K562 (cell line): ENCODE measurements around the gene ZNF8. TPM values are rescaled to one million over a fixed set of nuclear protein-coding genes. Genes with fewer than 3 reads are reported as not detected.
A peak's percentile ranks its signal among the peaks of the same experiment; 100 is the strongest.

Experiments
- ATAC-seq: fragments of 200-7000 bp; cut with Tn5 transposase; 3 replicates; pipeline ENCODE4 v1.9.1; 2020; ENCODE audit warnings: moderate library complexity
- BruUV-seq: library from RNA; stranded (reverse); fragments of 400-500 nt; replicated peaks from 2 replicates; lab custom pipeline; 2021; lab: Mats Ljungman, UMichigan
- CTCF ChIA-PET: fragments of 300-600 bp; formaldehyde crosslinking; extraction: SDS; loops from one replicate; lab custom pipeline; 2021; ENCODE audit warnings: low intra/inter-chr PET ratio; lab: Yijun Ruan, JAX
- POLR2A ChIA-PET: fragments of 300-600, 350-650 bp; sonication (Branson Sonifier 250); formaldehyde crosslinking; extraction: SDS; loops from one replicate; lab custom pipeline; 2021; ENCODE audit warnings: antibody characterized with exemption, inconsistent platforms; lab: Yijun Ruan, JAX
- DNase-seq, 4 experiments: peaks; one replicate each; pipeline versions ENCODE4 v3.0.0 to v3.0.0-alpha.2; 2011 to 2018; ENCODE audit warnings: low spot score in 3 of 4, mixed read lengths in 3 of 4; ENCODE audit errors: extremely low read depth in 1 of 4
- FAIRE-seq: peaks from 2 replicates; lab custom pipeline; 2011; peaks lifted over from hg19 to GRCh38; lab: Jason Lieb, UNC
- H2AFZ ChIP-seq: 2 replicates; pipeline ENCODE4 v1.6.0; 2011; ENCODE audit warnings: low read depth, low read length, control low read depth, inconsistent platforms
- H3K27ac ChIP-seq: fragments of 200-600 bp; 3 replicates; pipeline ENCODE4 v1.8.0; 2011; ENCODE audit warnings: low read depth, mild to moderate bottlenecking, control low read depth, inconsistent platforms, low read length, moderate library complexity, mixed read lengths; ENCODE audit errors: extremely low read depth
- H3K27me3 ChIP-seq, 2 experiments: fragments of 300-600 bp in 1 of 2; 2 replicates in 1 of 2; 3 replicates in 1 of 2; pipeline versions ENCODE4 v1.6.0 to v1.8.0; 2011; ENCODE audit warnings: inconsistent platforms in 2 of 2, low read length in 2 of 2, mild to moderate bottlenecking in 1 of 2, mixed read lengths in 1 of 2, moderate library complexity in 1 of 2; ENCODE audit not compliant: control insufficient read depth in 2 of 2, insufficient read depth in 2 of 2
- H3K36me3 ChIP-seq: fragments of 300-600 bp; 3 replicates; pipeline ENCODE4 v1.8.0; 2011; ENCODE audit warnings: mild to moderate bottlenecking, low read length, inconsistent platforms; ENCODE audit not compliant: control insufficient read depth, insufficient read depth
- H3K4me1 ChIP-seq, 2 experiments: fragments of 200-600 bp in 1 of 2; replicated peaks in 1 of 2; 2 replicates in 1 of 2; 3 replicates in 1 of 2; pipeline versions ENCODE4 v1.5.1 to v1.8.0; 2011; ENCODE audit warnings: inconsistent platforms in 2 of 2, low read length in 2 of 2, mild to moderate bottlenecking in 1 of 2, mixed read lengths in 1 of 2, moderate library complexity in 1 of 2; ENCODE audit not compliant: control insufficient read depth in 2 of 2, insufficient read depth in 2 of 2
- H3K4me2 ChIP-seq: 2 replicates; pipeline ENCODE4 v1.6.1; 2011; ENCODE audit warnings: low read length, control low read depth, inconsistent platforms, mixed read lengths; ENCODE audit not compliant: insufficient read depth
- H3K4me3 ChIP-seq: fragments of 200-600 bp; sonication (generic), shearing (Covaris generic); 2 replicates; pipeline ENCODE4 v1.5.1; 2016; ENCODE audit warnings: control low read depth, inconsistent platforms
- H3K79me2 ChIP-seq: fragments of 200-600 bp; 3 replicates; pipeline ENCODE4 v1.8.0; 2011; ENCODE audit warnings: low read length, inconsistent platforms; ENCODE audit not compliant: control insufficient read depth, insufficient read depth
- H3K9ac ChIP-seq, 2 experiments: 2 replicates each; pipeline versions ENCODE4 v1.6.0 to v1.6.1; 2011; ENCODE audit warnings: low read depth in 2 of 2, low read length in 2 of 2, control low read depth in 1 of 2, inconsistent platforms in 1 of 2, mild to moderate bottlenecking in 1 of 2, mixed read lengths in 1 of 2; ENCODE audit not compliant: insufficient read depth in 1 of 2
- H3K9me1 ChIP-seq: one replicate; pipeline ENCODE4 v1.6.0; 2011; ENCODE audit warnings: inconsistent platforms, mild to moderate bottlenecking, low read length, moderate library complexity; ENCODE audit not compliant: control insufficient read depth, insufficient read depth
- H3K9me3 ChIP-seq: replicated peaks from 2 replicates; pipeline ENCODE4 v1.5.1; 2011; ENCODE audit warnings: low read depth, low read length, inconsistent platforms; ENCODE audit not compliant: control insufficient read depth, insufficient read depth
- H4K20me1 ChIP-seq: replicated peaks from 2 replicates; pipeline ENCODE4 v1.6.1; 2011; ENCODE audit warnings: low read length, inconsistent platforms, mixed read lengths; ENCODE audit not compliant: control insufficient read depth, insufficient read depth
- EGR1 ChIP-seq: fragments of 450-650 bp; conservative IDR thresholded peaks from 2 replicates; pipeline ENCODE4 v1.6.1; 2017; ENCODE audit warnings: mild to moderate bottlenecking
- KLF10 ChIP-seq: fragments of 250-450 bp; sonication (Bioruptor Pico); IDR thresholded peaks from 2 replicates; pipeline ENCODE4 v1.6.1; 2021; ENCODE audit warnings: matching md5 sums
- RAD21 ChIP-seq, 2 experiments: fragments of 250-450 bp in 1 of 2; fragments of 450-650 bp in 1 of 2; sonication (Bioruptor Pico) in 1 of 2; formaldehyde crosslinking in 1 of 2; IDR thresholded peaks in 1 of 2; conservative IDR thresholded peaks in 1 of 2; 2 replicates each; pipeline versions ENCODE4 v1.4.0 to v1.8.0; 2020 to 2022; ENCODE audit warnings: mild to moderate bottlenecking in 2 of 2, moderate library complexity in 1 of 2
- SOX6 ChIP-seq: fragments of 450-650 bp; IDR thresholded peaks from 2 replicates; pipeline ENCODE4 v1.6.1; 2014; ENCODE audit warnings: mild to moderate bottlenecking
- ZNF408 ChIP-seq: fragments of 250-450 bp; sonication (Bioruptor Pico); IDR thresholded peaks from 2 replicates; pipeline ENCODE4 v1.4.0; 2020; ENCODE audit warnings: low read depth, mild to moderate bottlenecking, moderate library complexity
- ZNF41 ChIP-seq: fragments of 250-450 bp; sonication (Bioruptor Pico); conservative IDR thresholded peaks from 2 replicates; pipeline ENCODE4 v1.4.0; 2020; ENCODE audit warnings: mild to moderate bottlenecking
- ZNF561 ChIP-seq: fragments of 450-650 bp; formaldehyde crosslinking; conservative IDR thresholded peaks from 2 replicates; pipeline ENCODE4 v1.4.0; 2020; ENCODE audit warnings: mild to moderate bottlenecking, moderate library complexity
- WGBS: fragments of 100-300 bp; shearing (Covaris generic); methylation state at CpG from one replicate; pipeline ENCODE4 v1.1.6; 2016; ENCODE audit warnings: low coverage, mixed read lengths; ENCODE audit not compliant: insufficient coverage; ENCODE audit errors: missing lambda C conversion rate; 5-methylcytosine and 5-hydroxymethylcytosine counted together
- in situ Hi-C: fragments of 300-500 bp; cut with MboI; formaldehyde crosslinking; loops from 4 replicates; pipeline ENCODE4 v1.15.0; 2018; ENCODE audit warnings: inconsistent platforms, mixed read lengths
- intact Hi-C: fragments of 100-400 bp; cut with micrococcal nuclease; formaldehyde crosslinking; loops from 2 replicates; pipeline ENCODE4 v1.14.2; 2022
- polyA plus RNA-seq, 8 experiments: library from polyadenylated mRNA; depleted of rRNA in 4 of 8; stranded (reverse) in 5 of 8; unstranded in 3 of 8; fragments of >200 nt; fragmentation: Nextera tagmentation in 2 of 8; fragmentation: Illumina TruSeq in 1 of 8; extraction: Ambion mirVana in 2 of 8; extraction: Trizol in 1 of 8; gene quantifications; 2 replicates each; pipeline versions ENCODE4 v1.2.1 to v1.2.3, GENCODE V29; 2011 to 2014; ENCODE audit warnings: inconsistent platforms in 1 of 8, missing spikeins in 1 of 8
- total RNA-seq, 7 experiments: library from RNA; depleted of rRNA in 6 of 7; stranded (reverse); fragments of >200 nt in 6 of 7; fragmentation: Illumina TruSeq in 2 of 7; extraction: Trizol in 2 of 7; gene quantifications; 2 replicates each; pipeline versions ENCODE4 v1.2.1 to v1.2.3, GENCODE V29; 2011 to 2021; ENCODE audit warnings: low replicate concordance in 1 of 7
- TF ChIP-seq, protein P1 (sequence below): fragments of 450-650 bp; IDR thresholded peaks from 2 replicates; pipeline ENCODE4 v1.6.1; 2017; ENCODE audit warnings: antibody characterized with exemption
- TF ChIP-seq, protein P2 (sequence below): fragments of 450-650 bp; IDR thresholded peaks from one replicate; pipeline ENCODE4 v1.6.1; 2018; ENCODE audit warnings: mild to moderate bottlenecking, moderate library complexity; ENCODE audit not compliant: partially characterized antibody
- TF ChIP-seq, protein P3 (sequence below), 3 experiments: IDR thresholded peaks in 2 of 3; conservative IDR thresholded peaks in 1 of 3; 2 replicates each; pipeline ENCODE4 v1.5.1; 2011 to 2012; ENCODE audit warnings: low read length in 3 of 3, mild to moderate bottlenecking in 3 of 3, control low read depth in 2 of 3, improper control_type of control experiment in 1 of 3, inconsistent platforms in 1 of 3, low read depth in 1 of 3, mixed read lengths in 1 of 3, moderate library complexity in 1 of 3; ENCODE audit not compliant: insufficient read depth in 2 of 3

ZNF8 gene
- total and polyA plus RNA-seq, 9 of the 15 experiments (the other 6 are each of a cell fraction or from before 2014, with no cell fraction given) = 0.71 to 7.7 (median 4.7) TPM

DNA sequence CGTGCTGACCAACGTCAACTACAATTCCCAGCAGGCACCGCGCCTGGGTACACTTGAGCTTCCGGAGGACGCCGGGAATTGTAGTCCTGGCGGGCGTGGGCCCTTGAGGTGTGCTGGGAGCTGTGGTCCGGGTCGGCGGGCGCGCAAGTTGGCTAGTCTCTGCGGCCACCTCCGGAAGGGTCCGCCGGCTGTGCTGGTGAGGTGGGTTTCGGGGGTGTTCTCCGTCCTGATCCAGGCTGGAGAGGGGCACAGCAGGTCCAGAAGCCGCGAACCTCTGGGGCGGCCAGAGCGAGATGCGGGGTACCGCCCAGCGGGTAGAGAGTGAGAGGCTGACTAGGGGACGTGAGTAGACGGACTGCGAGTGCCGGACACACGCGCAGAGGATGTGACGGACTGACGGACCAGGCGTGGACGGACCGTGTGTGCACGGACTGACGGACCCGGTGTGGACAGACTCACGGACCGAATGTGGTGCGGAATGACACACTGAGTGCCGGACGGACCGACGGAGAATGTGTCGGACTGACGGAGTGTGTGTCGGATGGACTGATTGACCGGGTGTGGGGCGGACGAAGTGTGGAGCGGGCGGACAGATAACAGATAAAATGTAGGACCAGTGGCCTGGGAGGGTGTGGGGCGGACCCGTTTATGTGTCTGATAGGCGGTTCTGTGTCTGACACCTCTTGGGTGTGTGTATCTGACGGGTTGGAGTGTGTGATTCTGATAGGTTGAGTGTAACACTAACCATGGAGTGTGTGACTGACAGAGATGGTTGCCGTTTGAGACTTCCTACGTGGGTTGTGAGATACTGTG lies 48.4 kb downstream of the ZNF8 start, which contains the start of gene ZSCAN22 (continued):
- TF ChIP-seq, protein P1, sequence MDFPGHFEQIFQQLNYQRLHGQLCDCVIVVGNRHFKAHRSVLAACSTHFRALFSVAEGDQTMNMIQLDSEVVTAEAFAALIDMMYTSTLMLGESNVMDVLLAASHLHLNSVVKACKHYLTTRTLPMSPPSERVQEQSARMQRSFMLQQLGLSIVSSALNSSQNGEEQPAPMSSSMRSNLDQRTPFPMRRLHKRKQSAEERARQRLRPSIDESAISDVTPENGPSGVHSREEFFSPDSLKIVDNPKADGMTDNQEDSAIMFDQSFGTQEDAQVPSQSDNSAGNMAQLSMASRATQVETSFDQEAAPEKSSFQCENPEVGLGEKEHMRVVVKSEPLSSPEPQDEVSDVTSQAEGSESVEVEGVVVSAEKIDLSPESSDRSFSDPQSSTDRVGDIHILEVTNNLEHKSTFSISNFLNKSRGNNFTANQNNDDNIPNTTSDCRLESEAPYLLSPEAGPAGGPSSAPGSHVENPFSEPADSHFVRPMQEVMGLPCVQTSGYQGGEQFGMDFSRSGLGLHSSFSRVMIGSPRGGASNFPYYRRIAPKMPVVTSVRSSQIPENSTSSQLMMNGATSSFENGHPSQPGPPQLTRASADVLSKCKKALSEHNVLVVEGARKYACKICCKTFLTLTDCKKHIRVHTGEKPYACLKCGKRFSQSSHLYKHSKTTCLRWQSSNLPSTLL = no peak
- TF ChIP-seq ZNF408 (CRISPR knock-in tag) (no peak), KLF10 (CRISPR knock-in tag) (no peak), ZNF561 (no peak), EGR1 (peak; percentile 52; the same call in 1 of the 2 replicates)

DNA sequence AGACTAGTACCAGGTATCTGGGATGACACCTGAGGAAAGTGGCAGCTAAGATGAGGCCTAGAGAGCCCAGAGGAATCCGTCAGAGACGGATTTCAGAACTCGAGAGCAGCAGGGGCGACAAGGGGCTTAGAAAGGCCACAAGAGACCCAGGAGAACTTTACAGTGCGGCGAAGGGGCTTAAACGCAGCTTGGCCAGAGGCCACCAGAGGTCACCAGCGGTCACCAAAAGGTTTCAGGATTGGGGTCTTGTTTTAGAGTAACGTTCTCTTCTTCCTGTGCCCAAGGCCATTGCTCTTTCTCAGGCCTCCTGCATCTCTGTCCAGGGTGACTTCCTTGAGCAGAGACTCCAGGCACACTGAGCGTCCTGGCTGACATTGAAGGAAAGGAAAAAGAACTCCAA lies 50.2 kb downstream of the ZNF8 start:
- H3K79me2 ChIP-seq = peaks cover 49% of the 10 kb centered on the region
- ATAC-seq (no peak), DNase-seq (peak; percentile 25 to 71 (median 38)), FAIRE-seq (no peak)
- in situ Hi-C loops = no loop called here
- 36% methylated on average over 10 of the region's 10 CpGs for WGBS
- H3K4me3 ChIP-seq = no peak overlapping the region
- peaks cover 4% of the 10 kb centered on the region; the same call in 1 of the 2 replicates for H4K20me1 ChIP-seq
- BruUV-seq = no TSS peak
- 0 out of 2 replicates have a peak overlapping the region, but pooled peaks have one; percentile 13 for H3K4me2 ChIP-seq
- no peak overlapping the region for H2AFZ ChIP-seq
- no peaks in the 10 kb centered on the region for H3K36me3 ChIP-seq
- peaks cover 22 to 34% of the 10 kb centered on the region in 2 experiments; a peak in 4 of 5 replicates for H3K4me1 ChIP-seq
- CTCF ChIA-PET = no interaction called here
- no peak overlapping the region; the same call in 2 of the 3 replicates for H3K27ac ChIP-seq
- intact Hi-C loops = loop anchor here (5.0 kb wide), 3 partner anchors 78 to 148 kb away; partner anchors contain the start of genes ZNF446, ZNF544 and ZNF584
- H3K9me3 ChIP-seq = no peaks in the 10 kb centered on the region
- POLR2A ChIA-PET = interaction anchor here (0.7 to 1.1 kb wide), 3 partner anchors 50 to 156 kb away, joined by 3 to 4 read pairs (median 3); partner anchors contain the start of gene ZNF8
- H3K9ac ChIP-seq = peak overlapping the region in 1 of 2 experiments; percentile 4; a peak in 1 of 4 replicates
- H3K9me1 ChIP-seq = peaks cover 2% of the 10 kb centered on the region
- H3K27me3 ChIP-seq = no peaks in the 10 kb centered on the region
- TF ChIP-seq SOX6 (no peak), RAD21 (CRISPR knock-in tag; conservative IDR thresholded peaks at IDR 0.05 in 1 of 2, IDR thresholded peaks at IDR 0.05 in 1 of 2) (peak; percentile 41 to 65; a peak in 3 of 4 replicates), ZNF41 (no peak)
- TF ChIP-seq, protein P2, sequence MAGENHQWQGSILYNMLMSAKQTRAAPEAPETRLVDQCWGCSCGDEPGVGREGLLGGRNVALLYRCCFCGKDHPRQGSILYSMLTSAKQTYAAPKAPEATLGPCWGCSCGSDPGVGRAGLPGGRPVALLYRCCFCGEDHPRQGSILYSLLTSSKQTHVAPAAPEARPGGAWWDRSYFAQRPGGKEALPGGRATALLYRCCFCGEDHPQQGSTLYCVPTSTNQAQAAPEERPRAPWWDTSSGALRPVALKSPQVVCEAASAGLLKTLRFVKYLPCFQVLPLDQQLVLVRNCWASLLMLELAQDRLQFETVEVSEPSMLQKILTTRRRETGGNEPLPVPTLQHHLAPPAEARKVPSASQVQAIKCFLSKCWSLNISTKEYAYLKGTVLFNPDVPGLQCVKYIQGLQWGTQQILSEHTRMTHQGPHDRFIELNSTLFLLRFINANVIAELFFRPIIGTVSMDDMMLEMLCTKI = no peak
- TF ChIP-seq, protein P3, sequence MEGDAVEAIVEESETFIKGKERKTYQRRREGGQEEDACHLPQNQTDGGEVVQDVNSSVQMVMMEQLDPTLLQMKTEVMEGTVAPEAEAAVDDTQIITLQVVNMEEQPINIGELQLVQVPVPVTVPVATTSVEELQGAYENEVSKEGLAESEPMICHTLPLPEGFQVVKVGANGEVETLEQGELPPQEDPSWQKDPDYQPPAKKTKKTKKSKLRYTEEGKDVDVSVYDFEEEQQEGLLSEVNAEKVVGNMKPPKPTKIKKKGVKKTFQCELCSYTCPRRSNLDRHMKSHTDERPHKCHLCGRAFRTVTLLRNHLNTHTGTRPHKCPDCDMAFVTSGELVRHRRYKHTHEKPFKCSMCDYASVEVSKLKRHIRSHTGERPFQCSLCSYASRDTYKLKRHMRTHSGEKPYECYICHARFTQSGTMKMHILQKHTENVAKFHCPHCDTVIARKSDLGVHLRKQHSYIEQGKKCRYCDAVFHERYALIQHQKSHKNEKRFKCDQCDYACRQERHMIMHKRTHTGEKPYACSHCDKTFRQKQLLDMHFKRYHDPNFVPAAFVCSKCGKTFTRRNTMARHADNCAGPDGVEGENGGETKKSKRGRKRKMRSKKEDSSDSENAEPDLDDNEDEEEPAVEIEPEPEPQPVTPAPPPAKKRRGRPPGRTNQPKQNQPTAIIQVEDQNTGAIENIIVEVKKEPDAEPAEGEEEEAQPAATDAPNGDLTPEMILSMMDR (IDR thresholded peaks at IDR 0.05 in 2 of 3, conservative IDR thresholded peaks at IDR 0.05 in 1 of 3; ENCODE audit: insufficient read depth in 2 of 3, low read depth in 1 of 3, low read length in 3 of 3) = peak; percentile 66 to 72 (median 70)
